Testis (tissue), 3 donors: ENCODE data around the gene PCDHB7. TPM values are rescaled to one million over a fixed set of nuclear protein-coding genes. Genes with fewer than 3 reads are reported as not detected.
A peak's percentile ranks its signal among the peaks of the same experiment; 100 is the strongest.
"Not testable (repeated sequence)": the region's sequence is repeated elsewhere in the genome, so short reads cannot be mapped to it uniquely, and the experiment has no call there.

Source experiments
- DNase-seq: peaks from one replicate; pipeline ENCODE4 v3.0.0-alpha.2; 2019
- H3K27ac ChIP-seq, 2 donors: fragments of 200-600 bp; sonication (generic); one replicate each; pipeline ENCODE4 v1.5.1; 2019
- H3K27me3 ChIP-seq: fragments of 200-600 bp; sonication (generic); one replicate; pipeline ENCODE4 v1.5.1; 2019
- H3K36me3 ChIP-seq: fragments of 200-600 bp; sonication (generic); one replicate; pipeline ENCODE4 v1.5.1; 2017; ENCODE audit warnings: low read depth; ENCODE audit errors: missing control alignments
- H3K4me1 ChIP-seq: fragments of 200-600 bp; sonication (generic); one replicate; pipeline ENCODE4 v1.5.1; 2019
- H3K4me3 ChIP-seq, 2 donors: fragments of 200-600 bp; sonication (generic); one replicate each; pipeline ENCODE4 v1.5.1; 2017 to 2019
- H3K9me3 ChIP-seq: fragments of 200-600 bp; sonication (generic); one replicate; pipeline ENCODE4 v1.5.1; 2017
- CTCF ChIP-seq, 3 experiments: fragments of 450-650 bp in 2 of 3; fragments of 200-600 bp in 1 of 3; sonication (generic) in 1 of 3; IDR thresholded peaks; one replicate each; pipeline ENCODE4 v1.5.1; 2016 to 2019; ENCODE audit warnings: antibody characterized with exemption in 3 of 3, mild to moderate bottlenecking in 2 of 3, moderate library complexity in 1 of 3
- POLR2A ChIP-seq: fragments of 450-650 bp; IDR thresholded peaks from one replicate; pipeline ENCODE4 v1.6.1; 2017; ENCODE audit warnings: antibody characterized with exemption, mild to moderate bottlenecking, moderate library complexity
- WGBS, 2 donors: methylation state at CpG; one replicate each; pipeline ENCODE4 v1.1.5; 2018; 5-methylcytosine and 5-hydroxymethylcytosine counted together
- intact Hi-C: fragments of 100-400 bp; cut with DNase I; formaldehyde crosslinking; loops from one replicate; pipeline ENCODE4 v1.15.1; 2023; ENCODE audit warnings: low total_unique reads
- polyA plus RNA-seq: library from polyadenylated mRNA; stranded (reverse); fragments of 350-450 nt; fragmentation: Illumina TruSeq; extraction: RNeasy Lipid Tissue Mini Kit (QIAGEN cat#74804); gene quantifications from one replicate; pipeline ENCODE4 v1.2.3, GENCODE V29; 2014; ENCODE audit warnings: low read depth, low replicate concordance; ENCODE audit not compliant: insufficient read depth
- total RNA-seq, 2 donors: library from RNA; depleted of rRNA; stranded (reverse); fragments of >200 nt; gene quantifications; one replicate each; pipeline ENCODE4 v1.2.3, GENCODE V29; 2016

The PCDHB7 gene
- total and polyA plus RNA-seq, 3 donors from 2014 or later: 2.6 to 3.4 (median 3.3) TPM

- no peaks in the 10 kb centered on the region for H3K4me1 ChIP-seq
- TF ChIP-seq POLR2A: no peak
- peak in 2 of 3 experiments; percentile 9 to 14 for TF ChIP-seq CTCF (IDR thresholded peaks at IDR 0.05)
- no peak within 1 kb of the TSS for H3K27ac ChIP-seq
- intact Hi-C loops: no loop called here
- no peak within 1 kb of the TSS for H3K4me3 ChIP-seq
- no peak for DNase-seq
- no peaks in the 10 kb centered on the region for H3K9me3 ChIP-seq
- no peaks in the 10 kb centered on the region for H3K36me3 ChIP-seq
- no peaks in the 10 kb centered on the region for H3K27me3 ChIP-seq
- WGBS, 2 donors: 16 to 18% methylated on average over 15 of the region's 15 CpGs
Measured at GRCh38 chr5:141223112-141223783, 50.8 kb downstream of the PCDHB7 start, which contains the start of gene PCDHB14. Gene PCDHB14 (plus strand): TSS chr5:141223343. CDS start chr5:141223506, 163 bp downstream.

- H3K36me3 ChIP-seq, H3K4me3 ChIP-seq, H3K27me3 ChIP-seq, DNase-seq, H3K9me3 ChIP-seq, H3K27ac ChIP-seq, H3K4me1 ChIP-seq, intact Hi-C loops: not testable (repeated sequence)
- WGBS, 2 donors: 2 to 17% methylated on average over 5 to 11 of the region's 40 CpGs
Measured at GRCh38 chr5:141224844-141225243, 52.4 kb downstream of the PCDHB7 start.

GRCh38 chr5:141225421-141225820 is 53.0 kb downstream of the PCDHB7 start:
- H3K36me3 ChIP-seq, H3K27ac ChIP-seq, H3K4me3 ChIP-seq, H3K4me1 ChIP-seq, intact Hi-C loops, DNase-seq, H3K27me3 ChIP-seq, H3K9me3 ChIP-seq: not testable (repeated sequence)
- 21 to 24% methylated on average over 11 to 22 of the region's 30 CpGs for WGBS, 2 donors

Other genes with a start within 250 kb of the PCDHB7 start
Only the 30 nearest of the 37 such genes appear.
- 10 to 100 TPM; 15.5 to 19.6 TPM for gene PCDHAC2, start 206.2 kb upstream of the PCDHB7 start, total RNA-seq
- gene PCDHAC2, start 206.2 kb upstream of the PCDHB7 start, polyA plus RNA-seq: 9.4 TPM
- gene PCDHB1, start 121.3 kb upstream of the PCDHB7 start, total RNA-seq: under 1 TPM; 0.12 to 0.16 TPM
- gene PCDHB1, start 121.3 kb upstream of the PCDHB7 start, polyA plus RNA-seq: 0.07 TPM
- 10 to 100 TPM; 10.2 to 12.1 TPM for gene PCDHB2, start 78.0 kb upstream of the PCDHB7 start, total RNA-seq
- gene PCDHB2, start 78.0 kb upstream of the PCDHB7 start, polyA plus RNA-seq: 6.6 TPM
- gene PCDHB3, start 72.2 kb upstream of the PCDHB7 start, total RNA-seq: 1 to 10 TPM; 3.1 to 6.5 TPM
- 1.6 TPM for gene PCDHB3, start 72.2 kb upstream of the PCDHB7 start, polyA plus RNA-seq
- gene PCDHB4, start 50.8 kb upstream of the PCDHB7 start, total RNA-seq: 1 to 10 TPM; 2.4 to 4.0 TPM
- 1.2 TPM for gene PCDHB4, start 50.8 kb upstream of the PCDHB7 start, polyA plus RNA-seq
- gene PCDHB5, start 37.4 kb upstream of the PCDHB7 start, total RNA-seq: 10 to 100 TPM; 10.5 to 11.7 TPM
- gene PCDHB5, start 37.4 kb upstream of the PCDHB7 start, polyA plus RNA-seq: 5.5 TPM
- gene PCDHB6, start 22.6 kb upstream of the PCDHB7 start, total RNA-seq: 1 to 10 TPM; 3.7 to 4.4 TPM
- 6.2 TPM for gene PCDHB6, start 22.6 kb upstream of the PCDHB7 start, polyA plus RNA-seq
- gene PCDHB8, start 5.1 kb downstream of the PCDHB7 start, total RNA-seq: 1 to 10 TPM; 3.8 to 4.3 TPM
- gene PCDHB8, start 5.1 kb downstream of the PCDHB7 start, polyA plus RNA-seq: 2.1 TPM
- 1 to 10 TPM; 2.6 to 3.3 TPM for gene PCDHB16, start 9.7 kb downstream of the PCDHB7 start, total RNA-seq
- gene PCDHB16, start 9.7 kb downstream of the PCDHB7 start, polyA plus RNA-seq: 1.9 TPM
- gene PCDHB9, start 14.5 kb downstream of the PCDHB7 start, total RNA-seq: 1 to 10 TPM; 5.7 to 8.7 TPM
- 4.8 TPM for gene PCDHB9, start 14.5 kb downstream of the PCDHB7 start, polyA plus RNA-seq
- gene PCDHB10, start 19.7 kb downstream of the PCDHB7 start, total RNA-seq: 1 to 10 TPM; 4.0 to 4.9 TPM
- gene PCDHB10, start 19.7 kb downstream of the PCDHB7 start, polyA plus RNA-seq: 1.5 TPM
- 1 to 10 TPM; 4.0 to 4.2 TPM for gene PCDHB11, start 27.0 kb downstream of the PCDHB7 start, total RNA-seq
- 0.63 TPM for gene PCDHB11, start 27.0 kb downstream of the PCDHB7 start, polyA plus RNA-seq
- gene PCDHB12, start 36.1 kb downstream of the PCDHB7 start, total RNA-seq: 1 to 10 TPM; 6.1 to 6.5 TPM
- 1.4 TPM for gene PCDHB12, start 36.1 kb downstream of the PCDHB7 start, polyA plus RNA-seq
- 1 to 10 TPM; 8.6 to 9.3 TPM for gene PCDHB13, start 41.3 kb downstream of the PCDHB7 start, total RNA-seq
- gene PCDHB13, start 41.3 kb downstream of the PCDHB7 start, polyA plus RNA-seq: 2.6 TPM
- 1 to 10 TPM; 7.9 to 8.0 TPM for gene PCDHB14, start 50.7 kb downstream of the PCDHB7 start, total RNA-seq
- gene PCDHB14, start 50.7 kb downstream of the PCDHB7 start, polyA plus RNA-seq: 2.7 TPM
- gene PCDHB15, start 72.8 kb downstream of the PCDHB7 start, total RNA-seq: 10 to 100 TPM; 22.1 to 27.6 TPM
- gene PCDHB15, start 72.8 kb downstream of the PCDHB7 start, polyA plus RNA-seq: 10.3 TPM
- 1 to 10 TPM; 4.0 to 4.4 TPM for gene SLC25A2, start 131.4 kb downstream of the PCDHB7 start, total RNA-seq
- 15.9 TPM for gene SLC25A2, start 131.4 kb downstream of the PCDHB7 start, polyA plus RNA-seq
- 100 to 1,000 TPM; 112 to 131 TPM for gene TAF7, start 148.1 kb downstream of the PCDHB7 start, total RNA-seq
- 137 TPM for gene TAF7, start 148.1 kb downstream of the PCDHB7 start, polyA plus RNA-seq
- 10 to 100 TPM in 1 of 2 donors, 1 to 10 TPM in 1; 8.7 to 13.1 TPM for gene PCDHGA1, start 157.9 kb downstream of the PCDHB7 start, total RNA-seq
- 1.6 TPM for gene PCDHGA1, start 157.9 kb downstream of the PCDHB7 start, polyA plus RNA-seq
- 10 to 100 TPM; 19.4 to 31.0 TPM for gene PCDHGA2, start 166.1 kb downstream of the PCDHB7 start, total RNA-seq
- 5.6 TPM for gene PCDHGA2, start 166.1 kb downstream of the PCDHB7 start, polyA plus RNA-seq
- 10 to 100 TPM; 19.3 to 31.8 TPM for gene PCDHGA3, start 171.2 kb downstream of the PCDHB7 start, total RNA-seq
- gene PCDHGA3, start 171.2 kb downstream of the PCDHB7 start, polyA plus RNA-seq: 4.4 TPM
- gene PCDHGB1, start 177.5 kb downstream of the PCDHB7 start, total RNA-seq: 10 to 100 TPM; 12.5 to 16.4 TPM
- 0.92 TPM for gene PCDHGB1, start 177.5 kb downstream of the PCDHB7 start, polyA plus RNA-seq
- 10 to 100 TPM; 14.2 to 21.0 TPM for gene PCDHGA4, start 182.4 kb downstream of the PCDHB7 start, total RNA-seq
- 1.9 TPM for gene PCDHGA4, start 182.4 kb downstream of the PCDHB7 start, polyA plus RNA-seq
- gene PCDHGB2, start 187.3 kb downstream of the PCDHB7 start, total RNA-seq: 10 to 100 TPM; 16.6 to 20.4 TPM
- 1.5 TPM for gene PCDHGB2, start 187.3 kb downstream of the PCDHB7 start, polyA plus RNA-seq
- 10 to 100 TPM in 1 of 2 donors, 1 to 10 TPM in 1; 9.4 to 12.2 TPM for gene PCDHGA5, start 191.5 kb downstream of the PCDHB7 start, total RNA-seq
- 1.5 TPM for gene PCDHGA5, start 191.5 kb downstream of the PCDHB7 start, polyA plus RNA-seq
- gene PCDHGB3, start 197.6 kb downstream of the PCDHB7 start, total RNA-seq: 10 to 100 TPM; 11.3 to 17.1 TPM
- 0.74 TPM for gene PCDHGB3, start 197.6 kb downstream of the PCDHB7 start, polyA plus RNA-seq
- gene PCDHGA6, start 201.2 kb downstream of the PCDHB7 start, total RNA-seq: 10 to 100 TPM in 1 of 2 donors, 1 to 10 TPM in 1; 9.7 to 13.4 TPM
- gene PCDHGA6, start 201.2 kb downstream of the PCDHB7 start, polyA plus RNA-seq: 1.8 TPM
- 10 to 100 TPM; 11.1 to 12.7 TPM for gene PCDHGA7, start 210.1 kb downstream of the PCDHB7 start, total RNA-seq
- 1.6 TPM for gene PCDHGA7, start 210.1 kb downstream of the PCDHB7 start, polyA plus RNA-seq
- 10 to 100 TPM; 11.3 to 13.3 TPM for gene PCDHGB4, start 215.1 kb downstream of the PCDHB7 start, total RNA-seq
- gene PCDHGB4, start 215.1 kb downstream of the PCDHB7 start, polyA plus RNA-seq: 1.0 TPM
- gene PCDHGA8, start 220.0 kb downstream of the PCDHB7 start, total RNA-seq: 1 to 10 TPM; 8.2 TPM
- 0.15 TPM for gene PCDHGA8, start 220.0 kb downstream of the PCDHB7 start, polyA plus RNA-seq